ENCODE results near the gene PCYOX1L. TPM values are rescaled to one million over a fixed set of nuclear protein-coding genes. Genes with fewer than 3 reads are reported as not detected.
"Not testable (repeated sequence)": the region's sequence is repeated elsewhere in the genome, so short reads cannot be mapped to it uniquely, and the experiment has no call there.

PCYOX1L gene
- total RNA-seq, 3 donors from 2014 or later: 3.2 to 6.6 (median 5.2) TPM

DNA sequence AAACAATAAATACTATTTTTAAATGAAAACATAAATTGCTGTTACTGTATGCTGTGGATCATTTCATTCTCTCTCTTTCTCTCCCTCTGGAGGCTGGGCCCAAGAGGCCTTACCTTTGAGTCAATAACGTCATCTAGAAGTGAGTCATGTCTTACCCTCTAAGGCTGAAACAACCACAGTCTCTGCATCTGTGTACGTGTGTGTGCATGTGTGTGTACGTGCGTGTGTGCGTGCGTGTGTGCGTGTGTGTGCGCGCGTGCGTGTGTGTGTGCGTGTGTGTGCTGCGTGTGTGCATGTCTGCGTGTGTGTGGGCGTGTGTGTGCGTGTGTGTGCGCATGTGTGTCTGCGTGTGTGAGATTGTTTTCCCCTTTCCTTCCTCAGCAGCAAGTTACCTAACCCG, 34.9 kb downstream of the PCYOX1L start:
- TF ChIP-seq POLR2AphosphoS5 (IDR thresholded peaks at IDR 0.05) (no peak), POLR2A (IDR thresholded peaks at IDR 0.05) (no peak)
- TF ChIP-seq, protein P1, sequence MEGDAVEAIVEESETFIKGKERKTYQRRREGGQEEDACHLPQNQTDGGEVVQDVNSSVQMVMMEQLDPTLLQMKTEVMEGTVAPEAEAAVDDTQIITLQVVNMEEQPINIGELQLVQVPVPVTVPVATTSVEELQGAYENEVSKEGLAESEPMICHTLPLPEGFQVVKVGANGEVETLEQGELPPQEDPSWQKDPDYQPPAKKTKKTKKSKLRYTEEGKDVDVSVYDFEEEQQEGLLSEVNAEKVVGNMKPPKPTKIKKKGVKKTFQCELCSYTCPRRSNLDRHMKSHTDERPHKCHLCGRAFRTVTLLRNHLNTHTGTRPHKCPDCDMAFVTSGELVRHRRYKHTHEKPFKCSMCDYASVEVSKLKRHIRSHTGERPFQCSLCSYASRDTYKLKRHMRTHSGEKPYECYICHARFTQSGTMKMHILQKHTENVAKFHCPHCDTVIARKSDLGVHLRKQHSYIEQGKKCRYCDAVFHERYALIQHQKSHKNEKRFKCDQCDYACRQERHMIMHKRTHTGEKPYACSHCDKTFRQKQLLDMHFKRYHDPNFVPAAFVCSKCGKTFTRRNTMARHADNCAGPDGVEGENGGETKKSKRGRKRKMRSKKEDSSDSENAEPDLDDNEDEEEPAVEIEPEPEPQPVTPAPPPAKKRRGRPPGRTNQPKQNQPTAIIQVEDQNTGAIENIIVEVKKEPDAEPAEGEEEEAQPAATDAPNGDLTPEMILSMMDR (IDR thresholded peaks at IDR 0.05): no peak

DNA sequence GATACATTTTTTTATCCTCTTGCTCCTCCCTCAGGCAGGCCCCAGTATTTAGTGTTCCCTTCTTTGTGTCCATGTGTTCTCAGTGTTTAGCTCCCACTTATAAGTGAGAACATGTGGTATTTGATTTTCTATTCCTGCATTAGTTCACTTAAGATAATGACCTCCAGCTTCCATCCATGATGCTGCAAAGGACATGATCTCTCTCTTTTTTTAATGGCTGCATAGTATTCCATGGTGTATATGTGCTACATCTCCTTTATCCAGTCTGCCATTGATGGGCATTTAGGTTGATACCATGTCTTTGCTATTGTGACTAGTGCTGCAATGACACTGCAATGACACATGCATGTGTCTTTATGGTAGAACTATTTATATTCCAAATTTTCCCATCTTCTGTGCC, 37.1 kb downstream of the PCYOX1L start:
- H3K4me1 ChIP-seq; H3K36me3 ChIP-seq; H3K4me3 ChIP-seq; DNase-seq (ENCODE audit: low spot score in 2 of 2); H3K27ac ChIP-seq; H3K9me3 ChIP-seq; intact Hi-C loops (cut with DNase I; ENCODE audit: low total_unique reads); H3K27me3 ChIP-seq: not testable (repeated sequence)

More for the DNA sequence above, 34.9 kb downstream of the PCYOX1L start:
- no peaks in the 10 kb centered on the region for H3K27me3 ChIP-seq
- no peak overlapping the region for H3K4me3 ChIP-seq
- H3K4me1 ChIP-seq: no peaks in the 10 kb centered on the region
- no peaks in the 10 kb centered on the region for H3K36me3 ChIP-seq
- intact Hi-C loops (cut with DNase I; ENCODE audit: low total_unique reads): no loop called here
- DNase-seq (ENCODE audit: low spot score in 2 of 2): no peak
- H3K27ac ChIP-seq: no peak overlapping the region
- H3K9me3 ChIP-seq: no peaks in the 10 kb centered on the region

DNA sequence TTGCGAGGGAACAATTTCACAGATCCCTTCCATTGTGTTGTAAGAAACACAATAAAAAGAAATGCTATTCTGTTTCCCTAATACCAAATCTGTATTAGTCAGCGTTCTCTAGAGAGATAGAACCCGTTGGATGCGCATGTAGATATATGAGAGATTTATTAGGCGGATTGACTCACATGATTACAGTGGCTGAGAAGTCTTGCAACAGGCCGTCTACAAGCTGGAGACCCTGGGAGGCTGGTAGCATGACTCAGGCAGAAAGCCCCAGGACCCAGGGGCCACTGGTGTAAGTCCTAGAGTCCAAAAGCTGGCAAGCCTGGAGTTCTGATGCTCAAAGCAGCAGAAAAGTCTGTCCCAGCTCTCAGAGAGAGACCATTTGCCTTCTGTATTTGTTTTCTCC, 39.7 kb downstream of the PCYOX1L start:
- Histone ChIP-seq H3K27ac (no peak overlapping the region), H3K36me3 (no peaks in the 10 kb centered on the region), H3K4me3 (no peak overlapping the region), H3K4me1 (no peaks in the 10 kb centered on the region), H3K9me3 (no peaks in the 10 kb centered on the region), H3K27me3 (no peaks in the 10 kb centered on the region)
- intact Hi-C loops (cut with DNase I; ENCODE audit: low total_unique reads): no loop called here
- no peak for DNase-seq (ENCODE audit: low spot score in 2 of 2)
- TF ChIP-seq POLR2AphosphoS5 (IDR thresholded peaks at IDR 0.05) (no peak), POLR2A (IDR thresholded peaks at IDR 0.05) (no peak)
- TF ChIP-seq, protein P1 (IDR thresholded peaks at IDR 0.05): no peak

DNA sequence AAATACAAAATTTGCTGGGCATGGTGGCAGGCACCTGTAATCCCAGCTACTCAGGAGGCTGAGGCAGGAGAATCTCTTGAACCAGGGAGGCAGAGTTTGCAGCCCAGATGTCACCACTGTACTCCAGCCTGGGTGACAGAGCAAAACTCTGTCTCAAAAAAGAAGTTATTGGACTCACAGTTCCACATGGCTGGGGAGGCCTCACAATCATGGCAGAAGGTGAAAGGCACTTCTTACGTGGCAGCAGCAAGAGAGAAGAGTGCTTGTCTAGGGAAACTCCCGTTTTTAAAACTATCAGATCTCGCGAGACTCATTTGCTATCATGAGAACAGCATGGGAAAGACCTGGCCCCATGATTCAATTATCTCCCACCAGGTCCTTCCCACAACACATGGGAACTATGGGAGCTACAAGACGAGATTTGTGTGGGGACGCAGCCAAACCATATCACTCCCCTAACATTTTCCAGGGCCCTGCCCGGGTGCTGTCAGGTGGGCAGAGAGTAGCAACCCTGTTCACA, 41.0 kb downstream of the PCYOX1L start:
- H3K9me3 ChIP-seq; H3K36me3 ChIP-seq; H3K4me1 ChIP-seq; H3K4me3 ChIP-seq; intact Hi-C loops (cut with DNase I; ENCODE audit: low total_unique reads); H3K27ac ChIP-seq; H3K27me3 ChIP-seq: not testable (repeated sequence)
- DNase-seq (ENCODE audit: low spot score in 2 of 2): peak in 1 of 2 donors; percentile 3

DNA sequence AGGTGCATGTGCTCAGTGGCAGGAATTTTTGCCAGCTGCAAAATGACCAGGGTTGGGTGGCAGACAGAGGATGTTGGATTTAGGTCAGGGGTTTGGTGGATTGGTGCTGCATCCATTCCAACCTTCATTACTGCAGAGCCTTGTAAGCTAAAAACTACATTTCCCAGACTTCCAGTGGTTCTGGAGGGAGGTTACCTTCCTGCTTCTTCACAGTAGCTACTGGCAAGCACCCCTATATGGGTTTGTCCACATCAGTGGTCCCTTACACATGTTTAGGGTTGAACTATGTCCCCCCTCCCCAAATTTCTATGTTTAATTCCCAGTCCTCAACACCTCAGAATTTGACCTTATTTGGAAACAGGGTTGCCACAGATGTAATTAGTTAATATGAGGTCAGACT, 41.9 kb downstream of the PCYOX1L start:
- Histone ChIP-seq H3K9me3 (no peaks in the 10 kb centered on the region), H3K4me3 (no peak overlapping the region), H3K27me3 (no peaks in the 10 kb centered on the region), H3K4me1 (no peaks in the 10 kb centered on the region), H3K27ac (peak overlapping the region in 1 of 2 donors; percentile 41), H3K36me3 (no peaks in the 10 kb centered on the region)
- no peak for DNase-seq (ENCODE audit: low spot score in 2 of 2)
- intact Hi-C loops (cut with DNase I; ENCODE audit: low total_unique reads): no loop called here
- TF ChIP-seq, protein P1 (IDR thresholded peaks at IDR 0.05): no peak
- TF ChIP-seq POLR2A (IDR thresholded peaks at IDR 0.05): no peak

DNA sequence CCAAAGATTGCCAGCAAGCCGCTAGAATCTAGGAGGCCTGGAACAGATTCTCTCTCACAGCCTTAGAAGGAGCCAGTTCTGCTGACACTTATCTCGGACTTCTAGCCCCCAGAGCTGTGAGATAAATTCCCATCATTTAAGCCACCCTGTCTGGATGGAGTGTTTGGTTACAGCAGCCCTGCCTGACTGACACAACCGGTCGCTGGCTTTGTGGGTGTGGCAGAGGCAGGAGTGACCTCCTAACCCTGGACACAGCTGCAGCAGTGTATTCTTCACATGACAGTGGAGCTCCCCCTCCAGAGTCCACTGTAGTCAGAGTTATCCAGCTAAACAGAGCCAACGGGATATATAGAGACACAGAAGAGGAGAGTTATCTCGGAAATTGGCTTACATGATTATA, 42.5 kb downstream of the PCYOX1L start:
- no peaks in the 10 kb centered on the region for H3K4me1 ChIP-seq
- no peaks in the 10 kb centered on the region for H3K36me3 ChIP-seq
- no peak for DNase-seq (ENCODE audit: low spot score in 2 of 2)
- peak overlapping the region in 1 of 2 donors; percentile 41 for H3K27ac ChIP-seq
- H3K9me3 ChIP-seq: no peaks in the 10 kb centered on the region
- intact Hi-C loops (cut with DNase I; ENCODE audit: low total_unique reads): no loop called here
- H3K27me3 ChIP-seq: no peaks in the 10 kb centered on the region
- H3K4me3 ChIP-seq: no peak overlapping the region
- TF ChIP-seq POLR2A (IDR thresholded peaks at IDR 0.05) (no peak), POLR2AphosphoS5 (IDR thresholded peaks at IDR 0.05) (no peak)
- TF ChIP-seq, protein P1 (IDR thresholded peaks at IDR 0.05): no peak

Measured in breast epithelium (tissue), 4 donors.